ENCODE measurements around the gene RERE. TPM values are rescaled to one million over a fixed set of nuclear protein-coding genes. Genes with fewer than 3 reads are reported as not detected.

RERE gene
- total RNA-seq, 1 donor from 2014 or later: 19.2 TPM

- TF ChIP-seq CTCF (IDR thresholded peaks at IDR 0.05; ENCODE audit: insufficient read depth, low read length, severe bottlenecking): no peak
- DNase-seq (ENCODE audit: low read depth) (no peak), FAIRE-seq (no peak)
Observed at GRCh38 chr1:8723010-8723409, 94.4 kb downstream of the RERE start.

GRCh38 chr1:8722366-8722765 lies 95.1 kb downstream of the RERE start:
- TF ChIP-seq CTCF (IDR thresholded peaks at IDR 0.05; ENCODE audit: insufficient read depth, low read length, severe bottlenecking): no peak
- Histone ChIP-seq H3K4me3 (ENCODE audit: low read depth, low read length) (no peak overlapping the region), H3K36me3 (ENCODE audit: control insufficient read depth, insufficient read depth, low read length) (no peaks in the 10 kb centered on the region), H3K27me3 (ENCODE audit: control insufficient read depth, insufficient read depth, low read length) (no peaks in the 10 kb centered on the region)
- DNase-seq (ENCODE audit: low read depth): no peak
- FAIRE-seq: no peak

More at GRCh38 chr1:8723010-8723409, 94.4 kb downstream of the RERE start:
- Histone ChIP-seq H3K27me3 (ENCODE audit: control insufficient read depth, insufficient read depth, low read length) (no peaks in the 10 kb centered on the region), H3K36me3 (ENCODE audit: control insufficient read depth, insufficient read depth, low read length) (no peaks in the 10 kb centered on the region), H3K4me3 (ENCODE audit: low read depth, low read length) (no peak overlapping the region)

- DNase-seq (ENCODE audit: low read depth): no peak
- H3K27me3 ChIP-seq (ENCODE audit: control insufficient read depth, insufficient read depth, low read length): no peaks in the 10 kb centered on the region
- H3K36me3 ChIP-seq (ENCODE audit: control insufficient read depth, insufficient read depth, low read length): no peaks in the 10 kb centered on the region
- no peak overlapping the region for H3K4me3 ChIP-seq (ENCODE audit: low read depth, low read length)
- no peak for FAIRE-seq
- no peak for TF ChIP-seq CTCF (IDR thresholded peaks at IDR 0.05; ENCODE audit: insufficient read depth, low read length, severe bottlenecking)
Observed at GRCh38 chr1:8721679-8722324, 95.6 kb downstream of the RERE start.

- FAIRE-seq (no peak), DNase-seq (ENCODE audit: low read depth) (no peak)
- H3K4me3 ChIP-seq (ENCODE audit: low read depth, low read length): no peak overlapping the region
- no peaks in the 10 kb centered on the region for H3K36me3 ChIP-seq (ENCODE audit: control insufficient read depth, insufficient read depth, low read length)
- no peak for TF ChIP-seq CTCF (IDR thresholded peaks at IDR 0.05; ENCODE audit: insufficient read depth, low read length, severe bottlenecking)
- H3K27me3 ChIP-seq (ENCODE audit: control insufficient read depth, insufficient read depth, low read length): no peaks in the 10 kb centered on the region
Observed at GRCh38 chr1:8720347-8720746, 97.1 kb downstream of the RERE start.

GRCh38 chr1:8718850-8719361 lies 98.5 kb downstream of the RERE start:
- FAIRE-seq (no peak), DNase-seq (ENCODE audit: low read depth) (no peak)
- TF ChIP-seq CTCF (IDR thresholded peaks at IDR 0.05; ENCODE audit: insufficient read depth, low read length, severe bottlenecking): no peak

GRCh38 chr1:8717148-8717547 lies 100.3 kb downstream of the RERE start:
- FAIRE-seq (no peak), DNase-seq (ENCODE audit: low read depth) (no peak)
- TF ChIP-seq CTCF (IDR thresholded peaks at IDR 0.05; ENCODE audit: insufficient read depth, low read length, severe bottlenecking): no peak
- Histone ChIP-seq H3K27me3 (ENCODE audit: control insufficient read depth, insufficient read depth, low read length) (no peaks in the 10 kb centered on the region), H3K36me3 (ENCODE audit: control insufficient read depth, insufficient read depth, low read length) (no peaks in the 10 kb centered on the region), H3K4me3 (ENCODE audit: low read depth, low read length) (no peak overlapping the region)

More at GRCh38 chr1:8718850-8719361, 98.5 kb downstream of the RERE start:
- Histone ChIP-seq H3K4me3 (ENCODE audit: low read depth, low read length) (no peak overlapping the region), H3K27me3 (ENCODE audit: control insufficient read depth, insufficient read depth, low read length) (no peaks in the 10 kb centered on the region), H3K36me3 (ENCODE audit: control insufficient read depth, insufficient read depth, low read length) (no peaks in the 10 kb centered on the region)

Measured in bronchial epithelial cell (primary cell).